Measurements from ENCODE around the gene THTPA.

The THTPA gene

DNA sequence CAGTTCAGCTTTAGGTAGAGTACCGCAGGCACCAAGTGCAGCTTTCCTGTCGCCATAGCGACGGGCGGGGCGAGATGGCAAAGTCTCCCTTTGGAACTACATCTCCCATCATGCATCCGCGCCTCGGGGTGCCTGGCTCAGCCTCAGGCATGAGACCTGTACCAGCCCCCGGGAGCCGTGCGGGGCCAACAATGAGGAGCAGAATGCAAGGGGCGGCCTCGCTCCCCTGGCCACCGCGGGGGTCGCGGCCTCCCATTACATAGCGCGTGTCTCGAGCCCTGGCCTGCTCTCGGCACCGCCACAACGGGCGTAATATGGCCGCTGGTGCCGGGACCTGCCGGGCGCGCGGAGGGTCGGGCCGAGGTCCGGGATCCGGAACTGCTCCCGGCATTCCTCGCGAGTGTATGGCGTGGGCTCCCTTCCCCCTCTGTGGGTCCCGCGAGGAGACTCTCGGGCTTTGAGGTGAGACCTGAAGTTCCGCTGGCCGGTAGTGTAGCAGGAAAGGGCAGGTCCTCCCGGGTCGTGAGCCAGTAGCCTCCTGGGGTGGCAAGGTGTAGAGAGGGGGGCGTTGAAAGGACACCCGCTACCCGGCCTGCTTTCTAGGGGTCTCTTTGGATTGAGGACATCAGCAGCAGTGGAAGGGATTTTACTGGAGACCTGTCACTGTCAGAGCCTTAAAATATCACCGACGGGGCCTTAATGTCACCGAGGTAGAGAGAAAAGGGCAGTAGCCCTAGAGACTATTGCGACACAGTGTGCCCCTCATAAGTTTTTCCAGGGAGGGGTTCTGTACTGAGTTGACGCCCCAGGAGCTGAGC lies at the start of gene THTPA:
Gene THTPA, plus strand, starts transcription at position 390 of the 818 bp plus-strand sequence. CDS start 487 bp downstream, outside the sequence.
- DNase-seq (ENCODE audit: low spot score) = peak; percentile 95
- in situ Hi-C loops (cut with MboI; ENCODE audit: low sequenced_read_pairs, unreplicated experiment) = no loop called here
- TF ChIP-seq CTCF (IDR thresholded peaks at IDR 0.05; ENCODE audit: borderline replicate concordance, control extremely low read depth, extremely low read depth, insufficient read depth, missing control alignments) = no peak

DNA sequence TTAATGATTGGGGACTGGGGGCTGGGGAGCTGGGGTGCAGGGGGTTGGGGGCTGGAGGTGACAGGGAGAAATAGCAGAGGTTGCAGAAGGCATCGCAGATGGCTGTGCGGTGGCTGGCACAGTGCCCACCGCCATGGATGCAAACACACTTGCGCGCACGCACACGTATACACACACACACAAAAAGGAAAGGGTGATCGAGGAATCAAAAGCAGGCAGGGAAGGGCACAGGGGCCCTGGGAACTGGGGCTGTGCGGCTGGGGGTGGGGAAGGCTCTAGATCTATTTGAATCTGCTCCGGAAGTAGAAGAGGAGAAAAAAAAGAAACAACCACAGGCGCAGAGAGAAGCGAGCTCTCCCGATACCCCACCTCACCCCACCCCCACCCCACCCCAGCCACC lies 43.9 kb upstream of the THTPA start:
- no peak for TF ChIP-seq CTCF (IDR thresholded peaks at IDR 0.05; ENCODE audit: borderline replicate concordance, control extremely low read depth, extremely low read depth, insufficient read depth, missing control alignments)
- in situ Hi-C loops (cut with MboI; ENCODE audit: low sequenced_read_pairs, unreplicated experiment) = no loop called here
- no peak for DNase-seq (ENCODE audit: low spot score)

DNA sequence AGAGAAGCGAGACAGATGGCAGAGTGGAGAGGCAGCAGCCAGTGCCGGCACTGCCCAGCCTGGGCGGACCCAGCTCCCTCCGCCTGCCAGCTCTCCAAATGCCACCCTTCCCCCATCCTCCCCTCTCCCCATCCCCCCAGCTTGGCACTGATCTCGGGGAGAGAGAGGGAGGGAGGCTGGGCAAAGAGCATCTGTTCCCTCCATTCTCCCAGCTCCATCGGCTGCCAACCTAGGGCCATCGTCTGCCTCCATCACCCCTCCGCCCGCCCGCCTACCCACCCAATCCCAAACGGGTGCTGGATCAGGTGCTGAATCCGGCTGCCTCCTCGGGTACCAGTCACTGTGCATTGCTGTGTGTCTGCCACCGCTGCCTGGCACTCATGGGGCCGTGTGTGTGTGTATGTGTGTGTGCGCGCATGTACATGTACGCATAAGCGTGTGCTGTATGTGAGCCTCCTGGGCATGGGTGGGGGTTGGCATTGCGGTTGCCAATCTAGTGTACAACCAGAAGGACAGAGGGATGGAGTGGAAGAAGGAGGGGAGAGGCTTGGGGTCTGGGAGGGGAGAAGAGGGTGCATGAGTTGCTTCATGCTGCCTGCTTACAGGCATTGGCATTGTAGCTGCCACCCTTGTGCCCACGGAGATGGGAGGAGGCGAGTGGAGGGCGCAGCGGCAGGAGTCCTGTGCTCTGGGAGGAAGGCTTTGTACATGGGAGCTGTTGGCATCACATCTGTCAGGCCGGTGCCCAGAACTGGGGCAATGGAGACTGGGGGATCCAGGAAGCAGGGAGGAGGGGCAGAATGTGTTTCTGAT lies 42.9 kb upstream of the THTPA start:
- no peak for TF ChIP-seq CTCF (IDR thresholded peaks at IDR 0.05; ENCODE audit: borderline replicate concordance, control extremely low read depth, extremely low read depth, insufficient read depth, missing control alignments)
- in situ Hi-C loops (cut with MboI; ENCODE audit: low sequenced_read_pairs, unreplicated experiment) = no loop called here
- DNase-seq (ENCODE audit: low spot score) = no peak

GRCh38 chr14:23513818-23514643 lies 42.0 kb upstream of the THTPA start:
- no peak for DNase-seq (ENCODE audit: low spot score)
- no peak for TF ChIP-seq CTCF (IDR thresholded peaks at IDR 0.05; ENCODE audit: borderline replicate concordance, control extremely low read depth, extremely low read depth, insufficient read depth, missing control alignments)
- in situ Hi-C loops (cut with MboI; ENCODE audit: low sequenced_read_pairs, unreplicated experiment) = no loop called here

DNA sequence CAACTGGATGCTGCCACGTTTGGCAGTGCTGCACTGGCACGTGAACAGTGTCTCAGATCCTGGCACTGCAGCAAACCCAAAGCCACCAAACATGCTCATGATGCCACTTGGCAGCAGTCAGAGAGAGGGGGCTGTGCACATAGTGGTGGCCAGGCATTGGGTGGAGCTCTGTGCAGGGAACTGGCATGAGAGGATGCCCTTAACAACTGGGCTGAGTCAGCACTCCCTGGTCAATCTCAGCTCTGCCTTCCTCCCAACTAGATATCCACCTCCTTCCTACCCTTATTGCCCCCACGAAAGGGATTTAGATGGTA lies 41.5 kb upstream of the THTPA start:
- no peak for TF ChIP-seq CTCF (IDR thresholded peaks at IDR 0.05; ENCODE audit: borderline replicate concordance, control extremely low read depth, extremely low read depth, insufficient read depth, missing control alignments)
- DNase-seq (ENCODE audit: low spot score) = no peak
- in situ Hi-C loops (cut with MboI; ENCODE audit: low sequenced_read_pairs, unreplicated experiment) = no loop called here

- DNase-seq (ENCODE audit: low spot score) = no peak
- in situ Hi-C loops (cut with MboI; ENCODE audit: low sequenced_read_pairs, unreplicated experiment) = no loop called here
- TF ChIP-seq CTCF (IDR thresholded peaks at IDR 0.05; ENCODE audit: borderline replicate concordance, control extremely low read depth, extremely low read depth, insufficient read depth, missing control alignments) = no peak
Observed at GRCh38 chr14:23517650-23518326, 38.3 kb upstream of the THTPA start.

Data from GM13976 (cell line).